ENCODE measurements around the gene PSD.
"Not testable (repeated sequence)": the region's sequence is repeated elsewhere in the genome, so short reads cannot be mapped to it uniquely, and the experiment has no call there.

The PSD gene

GRCh38 chr10:102418622-102419268 is at the start of gene PSD:
TSS of gene PSD (minus strand) at chr10:102418785. CDS start at chr10:102417038, 1,747 bp downstream.
- no peak for DNase-seq (ENCODE audit: low read depth)

GRCh38 chr10:102467971-102468438 is 49.4 kb upstream of the PSD start:
- DNase-seq (ENCODE audit: low read depth): no peak

GRCh38 chr10:102467318-102467717 is 48.7 kb upstream of the PSD start:
- DNase-seq (ENCODE audit: low read depth): no peak

- no peak for DNase-seq (ENCODE audit: low read depth)
Observed at GRCh38 chr10:102465466-102465865, 46.9 kb upstream of the PSD start.

GRCh38 chr10:102463983-102464382 is 45.4 kb upstream of the PSD start:
- DNase-seq (ENCODE audit: low read depth): no peak

GRCh38 chr10:102462512-102463054 is 44.0 kb upstream of the PSD start:
- DNase-seq (ENCODE audit: low read depth): no peak

- DNase-seq (ENCODE audit: low read depth): peak; percentile 76
Observed at GRCh38 chr10:102461187-102462054, 42.8 kb upstream of the PSD start.

GRCh38 chr10:102460836-102461186 is 42.2 kb upstream of the PSD start:
- no peak for DNase-seq (ENCODE audit: low read depth)

GRCh38 chr10:102458656-102459055 is 40.1 kb upstream of the PSD start:
- no peak for DNase-seq (ENCODE audit: low read depth)

GRCh38 chr10:102457591-102458150 is 39.1 kb upstream of the PSD start:
- no peak for DNase-seq (ENCODE audit: low read depth)

GRCh38 chr10:102455893-102456471 is 37.4 kb upstream of the PSD start:
- DNase-seq (ENCODE audit: low read depth): peak; percentile 93

- not testable (repeated sequence) for DNase-seq (ENCODE audit: low read depth)
Observed at GRCh38 chr10:102454662-102455487, 36.3 kb upstream of the PSD start.

- DNase-seq (ENCODE audit: low read depth): peak; percentile 17
Observed at GRCh38 chr10:102453502-102453901, 34.9 kb upstream of the PSD start.

- peak; percentile 72 for DNase-seq (ENCODE audit: low read depth)
Observed at GRCh38 chr10:102452672-102453340, 34.2 kb upstream of the PSD start.

GRCh38 chr10:102451105-102451969 is 32.8 kb upstream of the PSD start, which contains the start of gene C10orf95:
TSS of gene C10orf95 (minus strand) at chr10:102451543. CDS start at chr10:102451093, 450 bp downstream.
- no peak for DNase-seq (ENCODE audit: low read depth)

- peak; percentile 73 for DNase-seq (ENCODE audit: low read depth)
Observed at GRCh38 chr10:102450374-102451104, 32.0 kb upstream of the PSD start.

GRCh38 chr10:102450124-102450373 is 31.5 kb upstream of the PSD start:
- DNase-seq (ENCODE audit: low read depth): no peak

GRCh38 chr10:102449321-102450123 is 30.9 kb upstream of the PSD start:
- peak; percentile 65 for DNase-seq (ENCODE audit: low read depth)
